Measurements from ENCODE around the gene TLR1.
"Not testable (repeated sequence)": the region's sequence is repeated elsewhere in the genome, so short reads cannot be mapped to it uniquely, and the experiment has no call there.

Gene TLR1
- 15.6 to 23.3 reads per million in 2 donors for total RNA-seq

- peak in 2 of 5 experiments; percentile 28 to 87 for DNase-seq
Observed at GRCh38 chr4:38804654-38805295, at the start of gene TLR1. TSS of gene TLR1 (minus strand) at chr4:38804791. CDS start at chr4:38798831, 5,960 bp downstream.

GRCh38 chr4:38846015-38846414, 41.4 kb upstream of the TLR1 start:
- DNase-seq, result no peak

- no peak for DNase-seq
Observed at GRCh38 chr4:38842994-38843393, 38.4 kb upstream of the TLR1 start.

GRCh38 chr4:38837849-38838248, 33.3 kb upstream of the TLR1 start:
- DNase-seq, result peak in 2 of 5 experiments; percentile 15 to 62

GRCh38 chr4:38837334-38837733, 32.7 kb upstream of the TLR1 start:
- no peak for DNase-seq

- DNase-seq, result no peak
Observed at GRCh38 chr4:38834570-38834969, 30.0 kb upstream of the TLR1 start.

- no peak for DNase-seq
Observed at GRCh38 chr4:38832624-38833528, 28.3 kb upstream of the TLR1 start.

GRCh38 chr4:38832206-38832605, 27.6 kb upstream of the TLR1 start:
- DNase-seq, result no peak

- no peak for DNase-seq
Observed at GRCh38 chr4:38831653-38832052, 27.1 kb upstream of the TLR1 start.

GRCh38 chr4:38829237-38829636, 24.6 kb upstream of the TLR1 start:
- DNase-seq, result no peak

- no peak for DNase-seq
Observed at GRCh38 chr4:38823766-38824165, 19.2 kb upstream of the TLR1 start.

GRCh38 chr4:38822748-38823303, 18.2 kb upstream of the TLR1 start:
- DNase-seq, result no peak

GRCh38 chr4:38821739-38822138, 17.1 kb upstream of the TLR1 start:
- DNase-seq, result no peak

GRCh38 chr4:38820329-38821061, 15.9 kb upstream of the TLR1 start:
- DNase-seq, result no peak

GRCh38 chr4:38819569-38819968, 15.0 kb upstream of the TLR1 start:
- no peak for DNase-seq

- DNase-seq, result no peak
Observed at GRCh38 chr4:38818441-38818976, 13.9 kb upstream of the TLR1 start.

- DNase-seq, result no peak
Observed at GRCh38 chr4:38815885-38816782, 11.5 kb upstream of the TLR1 start.

GRCh38 chr4:38814386-38814785, 9.8 kb upstream of the TLR1 start:
- DNase-seq, result no peak

- no peak for DNase-seq
Observed at GRCh38 chr4:38811297-38811696, 6.7 kb upstream of the TLR1 start.

- not testable (repeated sequence) for DNase-seq
Observed at GRCh38 chr4:38807462-38807861, 2.9 kb upstream of the TLR1 start.

GRCh38 chr4:38806251-38806650, 1.7 kb upstream of the TLR1 start:
- DNase-seq, result not testable (repeated sequence)

Measured in T-helper 2 cell (primary cell).